ENCODE data around the gene ST6GAL1. TPM values are rescaled to one million over a fixed set of nuclear protein-coding genes. Genes with fewer than 3 reads are reported as not detected.
A peak's percentile ranks its signal among the peaks of the same experiment; 100 is the strongest.

The ST6GAL1 gene
- total and polyA plus RNA-seq, 2 of the 8 experiments (the other 6 are each of a cell fraction or from before 2014, with no cell fraction given) = 62.8 to 80.9 TPM

- TF ChIP-seq JUN (IDR thresholded peaks at IDR 0.05; ENCODE audit: low read depth, low read length) = no peak
- TF ChIP-seq SP4 (IDR thresholded peaks at IDR 0.05; ENCODE audit: low read length) = no peak
- TF ChIP-seq CBX5 (IDR thresholded peaks at IDR 0.05; ENCODE audit: low read depth, low read length) = no peak
- TF ChIP-seq BCL11A (IDR thresholded peaks at IDR 0.05; ENCODE audit: low read depth in 2 of 2, low read length in 2 of 2) = no peak
- no peak for TF ChIP-seq EZH2 (IDR thresholded peaks at IDR 0.05; ENCODE audit: low read depth, low read length, severe bottlenecking)
- TF ChIP-seq YY1 (IDR thresholded peaks at IDR 0.05; ENCODE audit: low read depth, low read length) = no peak
- peak; percentile 68 for TF ChIP-seq ASH2L (IDR thresholded peaks at IDR 0.05; ENCODE audit: low read length)
- TF ChIP-seq CREB1 (IDR thresholded peaks at IDR 0.05) = 0 out of 2 replicates have a peak, but pooled peaks have one; percentile 43
- TF ChIP-seq CTBP2 (IDR thresholded peaks at IDR 0.05; ENCODE audit: borderline replicate concordance, insufficient read depth, insufficient read length, low read length) = no peak
- TF ChIP-seq BRCA1 (IDR thresholded peaks at IDR 0.05; ENCODE audit: low read depth, low read length) = no peak
- no peak for TF ChIP-seq MAFK (IDR thresholded peaks at IDR 0.05; ENCODE audit: low read depth, low read length)
- no peak; the same call in 1 of the 2 replicates for TF ChIP-seq POLR2AphosphoS5 (IDR thresholded peaks at IDR 0.05; ENCODE audit: low read depth, low read length)
- TF ChIP-seq POLR2A (IDR thresholded peaks at IDR 0.05; ENCODE audit: control extremely low read depth in 1 of 2, low read depth in 2 of 2, low read length in 2 of 2) = peak in 1 of 2 experiments; percentile 66; a peak in 2 of 3 replicates
- no peak for TF ChIP-seq ZNF274 (IDR thresholded peaks at IDR 0.05; ENCODE audit: borderline replicate concordance, extremely low read depth, low read length)
- TF ChIP-seq CEBPB (IDR thresholded peaks at IDR 0.05; ENCODE audit: low read depth, low read length) = no peak
- no peak for TF ChIP-seq ATF2 (IDR thresholded peaks at IDR 0.05; ENCODE audit: low read length)
- TF ChIP-seq SUZ12 (IDR thresholded peaks at IDR 0.05; ENCODE audit: low read length) = no peak
- TF ChIP-seq JUND (IDR thresholded peaks at IDR 0.05; ENCODE audit: low read length) = 0 out of 2 replicates have a peak, but pooled peaks have one; percentile 46
- TF ChIP-seq EP300 (IDR thresholded peaks at IDR 0.05; ENCODE audit: borderline replicate concordance in 1 of 2, low read depth in 2 of 2, low read length in 2 of 2) = peak in 1 of 2 experiments; percentile 43; a peak in 1 of 3 replicates
- TF ChIP-seq SP2 (IDR thresholded peaks at IDR 0.05; ENCODE audit: low read length) = no peak
- no peak for TF ChIP-seq RFX5 (IDR thresholded peaks at IDR 0.05; ENCODE audit: borderline replicate concordance, low read depth, low read length)
- 0 out of 4 replicates have a peak, but pooled peaks have one; percentile 33 to 63 for TF ChIP-seq SIN3A (conservative IDR thresholded peaks at IDR 0.05 in 1 of 2, IDR thresholded peaks at IDR 0.05 in 1 of 2; ENCODE audit: low read depth in 1 of 2, low read length in 2 of 2)
- TF ChIP-seq KDM1A (IDR thresholded peaks at IDR 0.05; ENCODE audit: borderline replicate concordance, low read length) = no peak
- no peak for TF ChIP-seq TAF7 (optimal IDR thresholded peaks at IDR 0.05; ENCODE audit: borderline replicate concordance, low read depth, low read length)
- TF ChIP-seq NRF1 (IDR thresholded peaks at IDR 0.05; ENCODE audit: low read depth, low read length) = no peak
These were observed 68.6 kb downstream of the ST6GAL1 start (continued) for GRCh38 chr3:186998937-186999368.

Measured in H1 (cell line).